Transverse colon (tissue), 4 donors: ENCODE results near the gene CCDC63.

Experiments used
- EP300 ChIP-seq: sonication (generic); formaldehyde crosslinking; IDR thresholded peaks from one replicate; pipeline ENCODE4 v1.6.1; 2017; ENCODE audit warnings: antibody characterized with exemption, low read depth
- POLR2A ChIP-seq: fragments of 450-650 bp; IDR thresholded peaks from one replicate; pipeline ENCODE4 v1.6.1; 2016; ENCODE audit warnings: antibody characterized with exemption, mild to moderate bottlenecking, moderate library complexity
- POLR2AphosphoS5 ChIP-seq, 3 donors: sonication (generic); formaldehyde crosslinking; IDR thresholded peaks; one replicate each; pipeline ENCODE4 v1.6.1; 2016; ENCODE audit warnings: antibody characterized with exemption in 3 of 3
- TF ChIP-seq, protein P1 (sequence below), 5 experiments: fragments of 200-600 bp in 3 of 5; fragments of 450-650 bp in 2 of 5; sonication (generic) in 3 of 5; IDR thresholded peaks; 1 replicate in 2 of 5; 2 replicates in 3 of 5; pipeline ENCODE4 v1.5.1; 2016 to 2017; ENCODE audit warnings: antibody characterized with exemption in 5 of 5, inconsistent platforms in 3 of 5, mild to moderate bottlenecking in 2 of 5, moderate library complexity in 1 of 5

DNA sequence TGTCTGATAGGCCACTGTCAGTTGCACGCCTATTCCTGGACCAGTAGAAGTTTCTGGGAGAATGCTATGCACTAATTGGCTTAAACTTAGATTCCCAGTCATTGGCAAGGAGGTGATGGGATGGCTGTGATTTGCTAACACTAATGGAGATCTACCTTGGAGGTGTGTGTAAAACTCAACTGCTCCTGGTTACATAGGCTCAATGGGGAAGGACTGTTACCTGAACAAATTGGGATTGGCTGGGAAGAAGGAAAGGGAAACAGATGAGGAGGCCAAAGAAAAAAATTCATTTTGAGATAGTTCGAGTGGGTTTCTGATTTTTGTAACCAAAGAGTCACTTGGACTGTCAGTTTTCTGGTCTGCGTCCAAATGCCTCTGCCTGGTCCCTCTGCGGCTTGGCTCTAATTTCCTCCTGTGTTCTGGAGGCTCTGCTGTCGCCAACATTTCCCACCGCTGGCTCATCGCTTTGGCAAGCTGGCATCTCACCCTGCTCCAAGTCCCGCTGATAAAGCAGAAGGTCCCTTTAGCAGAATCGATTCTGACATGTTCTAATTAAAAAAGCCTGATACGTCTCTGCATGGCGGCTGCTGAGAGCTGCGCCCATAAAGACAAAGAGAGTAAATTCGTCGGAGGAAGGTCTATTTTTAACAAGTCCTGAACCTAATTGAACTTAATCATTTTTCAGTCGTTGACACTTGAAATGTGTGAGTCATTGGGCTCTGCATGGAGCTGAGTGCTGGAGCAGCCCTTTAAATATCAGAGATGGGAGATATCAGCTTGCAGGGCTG lies 2.0 kb upstream of the CCDC63 start:
- TF ChIP-seq, protein P1, sequence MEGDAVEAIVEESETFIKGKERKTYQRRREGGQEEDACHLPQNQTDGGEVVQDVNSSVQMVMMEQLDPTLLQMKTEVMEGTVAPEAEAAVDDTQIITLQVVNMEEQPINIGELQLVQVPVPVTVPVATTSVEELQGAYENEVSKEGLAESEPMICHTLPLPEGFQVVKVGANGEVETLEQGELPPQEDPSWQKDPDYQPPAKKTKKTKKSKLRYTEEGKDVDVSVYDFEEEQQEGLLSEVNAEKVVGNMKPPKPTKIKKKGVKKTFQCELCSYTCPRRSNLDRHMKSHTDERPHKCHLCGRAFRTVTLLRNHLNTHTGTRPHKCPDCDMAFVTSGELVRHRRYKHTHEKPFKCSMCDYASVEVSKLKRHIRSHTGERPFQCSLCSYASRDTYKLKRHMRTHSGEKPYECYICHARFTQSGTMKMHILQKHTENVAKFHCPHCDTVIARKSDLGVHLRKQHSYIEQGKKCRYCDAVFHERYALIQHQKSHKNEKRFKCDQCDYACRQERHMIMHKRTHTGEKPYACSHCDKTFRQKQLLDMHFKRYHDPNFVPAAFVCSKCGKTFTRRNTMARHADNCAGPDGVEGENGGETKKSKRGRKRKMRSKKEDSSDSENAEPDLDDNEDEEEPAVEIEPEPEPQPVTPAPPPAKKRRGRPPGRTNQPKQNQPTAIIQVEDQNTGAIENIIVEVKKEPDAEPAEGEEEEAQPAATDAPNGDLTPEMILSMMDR (IDR thresholded peaks at IDR 0.05) = no peak
- TF ChIP-seq POLR2A (no peak), POLR2AphosphoS5 (IDR thresholded peaks at IDR 0.05) (no peak), EP300 (no peak)
